ENCODE data around the gene DIAPH3. TPM values are rescaled to one million over a fixed set of nuclear protein-coding genes. Genes with fewer than 3 reads are reported as not detected.

The DIAPH3 gene
- total RNA-seq, 3 donors from 2014 or later: under 0.01 to 0.88 (median 0.64) TPM

GRCh38 chr13:59790626-59791025, 373.1 kb downstream of the DIAPH3 start:
- H3K27ac ChIP-seq: no peak overlapping the region
- TF ChIP-seq CTCF (IDR thresholded peaks at IDR 0.05): no peak
- intact Hi-C loops (cut with DNase I; ENCODE audit: low total_unique reads): no loop called here

DNA sequence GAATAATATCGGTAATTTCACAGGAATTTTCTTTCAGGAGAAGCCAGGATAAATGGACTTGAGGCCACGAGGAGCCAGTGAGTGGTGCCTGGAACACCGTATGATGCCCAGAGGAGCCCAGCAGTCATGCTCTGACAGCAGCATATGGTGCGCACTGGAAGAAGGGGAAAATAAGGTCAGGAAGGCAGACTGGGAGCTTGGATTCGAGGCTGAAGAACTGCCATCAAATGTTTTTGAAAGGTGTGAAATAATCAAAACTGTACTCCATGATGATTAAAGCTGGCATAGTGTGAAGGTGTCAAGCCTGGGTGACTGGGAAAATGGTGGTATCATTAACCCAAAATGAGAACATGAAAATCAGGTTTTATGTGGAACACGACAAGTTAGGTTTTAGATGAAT, 374.2 kb downstream of the DIAPH3 start:
- intact Hi-C loops (cut with DNase I; ENCODE audit: low total_unique reads): no loop called here
- Histone ChIP-seq H3K36me3 (no peaks in the 10 kb centered on the region), H3K9me3 (no peaks in the 10 kb centered on the region), H3K4me3 (no peak overlapping the region), H3K27me3 (no peaks in the 10 kb centered on the region), H3K27ac (no peak overlapping the region), H3K4me1 (no peaks in the 10 kb centered on the region)
- DNase-seq (ENCODE audit: low spot score in 2 of 2): no peak
- TF ChIP-seq POLR2AphosphoS5 (IDR thresholded peaks at IDR 0.05) (no peak), CTCF (IDR thresholded peaks at IDR 0.05) (no peak), POLR2A (IDR thresholded peaks at IDR 0.05) (no peak)

More at GRCh38 chr13:59790626-59791025, 373.1 kb downstream of the DIAPH3 start:
- no peaks in the 10 kb centered on the region for H3K4me1 ChIP-seq
- no peaks in the 10 kb centered on the region for H3K9me3 ChIP-seq
- no peaks in the 10 kb centered on the region for H3K27me3 ChIP-seq
- DNase-seq (ENCODE audit: low spot score in 2 of 2): no peak
- H3K36me3 ChIP-seq: no peaks in the 10 kb centered on the region
- H3K4me3 ChIP-seq: no peak overlapping the region

GRCh38 chr13:59787679-59788078, 376.0 kb downstream of the DIAPH3 start:
- Histone ChIP-seq H3K9me3 (no peaks in the 10 kb centered on the region), H3K4me3 (no peak overlapping the region), H3K27ac (no peak overlapping the region), H3K4me1 (no peaks in the 10 kb centered on the region), H3K36me3 (no peaks in the 10 kb centered on the region), H3K27me3 (no peaks in the 10 kb centered on the region)
- DNase-seq (ENCODE audit: low spot score in 2 of 2): no peak
- no peak for TF ChIP-seq CTCF (IDR thresholded peaks at IDR 0.05)
- TF ChIP-seq POLR2A (IDR thresholded peaks at IDR 0.05): no peak
- TF ChIP-seq POLR2AphosphoS5 (IDR thresholded peaks at IDR 0.05): no peak
- intact Hi-C loops (cut with DNase I; ENCODE audit: low total_unique reads): no loop called here

DNA sequence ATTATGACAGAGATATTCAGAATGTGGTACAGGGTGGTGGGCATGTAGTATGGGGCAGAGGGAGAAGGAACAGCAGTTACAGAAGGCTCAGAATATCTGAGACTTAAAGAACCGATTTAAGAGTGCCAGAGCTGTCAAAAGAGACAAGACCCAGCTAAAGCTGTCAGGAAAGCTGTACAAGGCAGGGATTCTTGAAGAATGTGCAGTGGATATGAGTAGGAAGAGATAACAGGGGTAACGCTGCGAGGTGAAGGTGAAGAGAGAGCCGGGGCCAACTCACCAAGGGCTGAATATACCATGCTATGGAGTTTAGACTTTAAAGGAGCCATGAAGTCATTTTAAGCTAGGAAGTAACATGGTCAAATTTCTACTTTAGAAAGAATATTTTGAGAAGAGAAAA, 381.0 kb downstream of the DIAPH3 start:
- H3K4me1 ChIP-seq: no peaks in the 10 kb centered on the region
- intact Hi-C loops (cut with DNase I; ENCODE audit: low total_unique reads): no loop called here
- no peaks in the 10 kb centered on the region for H3K27me3 ChIP-seq
- H3K27ac ChIP-seq: no peak overlapping the region
- no peak for DNase-seq (ENCODE audit: low spot score in 2 of 2)
- no peak overlapping the region for H3K4me3 ChIP-seq
- no peaks in the 10 kb centered on the region for H3K9me3 ChIP-seq
- no peaks in the 10 kb centered on the region for H3K36me3 ChIP-seq
- no peak for TF ChIP-seq CTCF (IDR thresholded peaks at IDR 0.05)

DNA sequence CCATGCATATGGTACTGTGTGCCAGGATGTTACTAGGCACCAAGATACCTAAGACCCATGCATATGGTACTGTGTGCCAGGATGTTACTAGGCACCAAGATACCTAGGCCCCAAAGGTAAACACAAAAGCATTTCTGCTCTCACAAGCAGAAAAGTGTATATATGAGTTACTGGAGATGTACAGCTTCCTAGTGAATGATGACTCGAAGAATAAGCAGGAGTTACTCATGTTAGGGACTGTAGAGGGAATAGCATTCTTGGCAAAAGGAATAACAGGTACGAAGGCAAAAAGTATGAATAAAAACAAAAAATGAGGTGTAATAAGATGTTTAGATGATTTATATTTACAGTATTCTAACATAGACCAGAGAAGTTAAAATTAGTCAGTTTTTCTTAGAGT, 383.7 kb downstream of the DIAPH3 start:
- no peak overlapping the region for H3K27ac ChIP-seq
- H3K4me3 ChIP-seq: no peak overlapping the region
- H3K9me3 ChIP-seq: no peaks in the 10 kb centered on the region
- intact Hi-C loops (cut with DNase I; ENCODE audit: low total_unique reads): no loop called here
- no peaks in the 10 kb centered on the region for H3K4me1 ChIP-seq
- TF ChIP-seq CTCF (IDR thresholded peaks at IDR 0.05) (no peak), POLR2AphosphoS5 (IDR thresholded peaks at IDR 0.05) (no peak)
- no peak for DNase-seq (ENCODE audit: low spot score in 2 of 2)
- H3K36me3 ChIP-seq: no peaks in the 10 kb centered on the region
- no peaks in the 10 kb centered on the region for H3K27me3 ChIP-seq

Measured in breast epithelium (tissue), 4 donors.